Neuronal stem cell (in vitro differentiated cells): ENCODE results near the gene STK32C.

Experiments used
- DNase-seq: peaks from one replicate; pipeline ENCODE4 v3.0.0-alpha.2; 2013; ENCODE audit warnings: low spot score
- H2AFZ ChIP-seq: one replicate; pipeline ENCODE4 v1.6.1; 2013; ENCODE audit warnings: mild to moderate bottlenecking, low read length, inconsistent platforms
- H2AK5ac ChIP-seq: 2 replicates; pipeline ENCODE4 v1.6.1; 2013; ENCODE audit warnings: low read depth, mild to moderate bottlenecking, inconsistent platforms, low read length, moderate library complexity, mixed read lengths
- H2BK120ac ChIP-seq: 2 replicates; pipeline ENCODE4 v1.6.1; 2013; ENCODE audit warnings: low read depth, mild to moderate bottlenecking, inconsistent platforms, low read length, moderate library complexity, mixed read lengths
- H2BK12ac ChIP-seq: one replicate; pipeline ENCODE4 v1.6.1; 2013; ENCODE audit warnings: low read length, inconsistent platforms
- H2BK15ac ChIP-seq: 2 replicates; pipeline ENCODE4 v1.6.1; 2013; ENCODE audit warnings: mild to moderate bottlenecking, low read length, inconsistent platforms, mixed read lengths
- H2BK5ac ChIP-seq: one replicate; pipeline ENCODE4 v1.6.1; 2013; ENCODE audit warnings: inconsistent platforms, mild to moderate bottlenecking, low read length, moderate library complexity
- H3K14ac ChIP-seq: one replicate; pipeline ENCODE4 v1.6.1; 2013; ENCODE audit warnings: low read length, inconsistent platforms
- H3K18ac ChIP-seq: 2 replicates; pipeline ENCODE4 v1.6.1; 2013; ENCODE audit warnings: low read length, inconsistent platforms
- H3K23ac ChIP-seq: 2 replicates; pipeline ENCODE4 v1.6.1; 2013; ENCODE audit warnings: low read depth, mild to moderate bottlenecking, mixed read lengths, low read length, inconsistent platforms; ENCODE audit not compliant: poor library complexity
- H3K27ac ChIP-seq: replicated peaks from 3 replicates; pipeline ENCODE4 v1.5.1; 2013; ENCODE audit warnings: low read length, inconsistent platforms
- H3K27me3 ChIP-seq, 3 experiments: 2 replicates each; pipeline ENCODE4 v1.6.1; 2013; ENCODE audit warnings: low read length in 3 of 3, mild to moderate bottlenecking in 2 of 3, inconsistent platforms in 1 of 3, low read depth in 1 of 3, mixed read lengths in 1 of 3, moderate library complexity in 1 of 3; ENCODE audit not compliant: control insufficient read depth in 3 of 3, insufficient read depth in 3 of 3
- H3K36me3 ChIP-seq, 2 donors: replicated peaks in 1 of 2; 2 replicates each; pipeline ENCODE4 v1.6.1; 2013; ENCODE audit warnings: low read length in 2 of 2; ENCODE audit not compliant: control insufficient read depth in 2 of 2, insufficient read depth in 2 of 2
- H3K4ac ChIP-seq: 2 replicates; pipeline ENCODE4 v1.6.1; 2013; ENCODE audit warnings: inconsistent platforms, mild to moderate bottlenecking, low read length, moderate library complexity
- H3K4me1 ChIP-seq, 2 donors: 1 replicate in 1 of 2; 2 replicates in 1 of 2; pipeline ENCODE4 v1.6.1; 2013; ENCODE audit warnings: low read length in 2 of 2, low read depth in 1 of 2; ENCODE audit not compliant: control insufficient read depth in 2 of 2, insufficient read depth in 1 of 2
- H3K4me2 ChIP-seq: one replicate; pipeline ENCODE4 v1.6.1; 2013; ENCODE audit warnings: mild to moderate bottlenecking, low read length, inconsistent platforms; ENCODE audit not compliant: insufficient read depth, poor library complexity, severe bottlenecking
- H3K4me3 ChIP-seq, 2 donors: 2 replicates each; pipeline ENCODE4 v1.5.1; 2013; ENCODE audit warnings: low read length in 2 of 2, mild to moderate bottlenecking in 2 of 2, inconsistent platforms in 1 of 2, moderate library complexity in 1 of 2
- H3K79me1 ChIP-seq: one replicate; pipeline ENCODE4 v1.6.1; 2013; ENCODE audit warnings: low read depth, mild to moderate bottlenecking, inconsistent platforms, low read length, moderate library complexity
- H3K9ac ChIP-seq: one replicate; pipeline ENCODE4 v1.6.1; 2013; ENCODE audit warnings: mild to moderate bottlenecking, low read depth, low read length, inconsistent platforms; ENCODE audit not compliant: poor library complexity
- H3K9me3 ChIP-seq, 2 donors: replicated peaks in 1 of 2; 2 replicates each; pipeline versions ENCODE3 to v1.6.1; 2013; ENCODE audit warnings: low read length in 2 of 2, mild to moderate bottlenecking in 2 of 2, inconsistent platforms in 1 of 2, low read depth in 1 of 2, mixed read lengths in 1 of 2, moderate library complexity in 1 of 2; ENCODE audit not compliant: control insufficient read depth in 2 of 2, insufficient read depth in 1 of 2
- H4K8ac ChIP-seq: one replicate; pipeline ENCODE4 v1.6.1; 2013; ENCODE audit warnings: low read depth, mild to moderate bottlenecking, inconsistent platforms, low read length, moderate library complexity
- H4K91ac ChIP-seq: one replicate; pipeline ENCODE4 v1.6.1; 2013; ENCODE audit warnings: low read length, low read depth, mild to moderate bottlenecking, inconsistent platforms; ENCODE audit not compliant: poor library complexity
- WGBS, 2 donors: extraction: QIAGEN DNeasy Blood & Tissue Kit; methylation state at CpG; one replicate each; pipeline ENCODE4 v1.1.7; 2013; ENCODE audit warnings: missing lambda C conversion rate in 2 of 2, mixed read lengths in 1 of 2; ENCODE audit not compliant: insufficient read length in 2 of 2, insufficient replicate concordance in 1 of 2; ENCODE audit errors: extremely low coverage in 2 of 2; 5-methylcytosine and 5-hydroxymethylcytosine counted together

STK32C gene

DNA sequence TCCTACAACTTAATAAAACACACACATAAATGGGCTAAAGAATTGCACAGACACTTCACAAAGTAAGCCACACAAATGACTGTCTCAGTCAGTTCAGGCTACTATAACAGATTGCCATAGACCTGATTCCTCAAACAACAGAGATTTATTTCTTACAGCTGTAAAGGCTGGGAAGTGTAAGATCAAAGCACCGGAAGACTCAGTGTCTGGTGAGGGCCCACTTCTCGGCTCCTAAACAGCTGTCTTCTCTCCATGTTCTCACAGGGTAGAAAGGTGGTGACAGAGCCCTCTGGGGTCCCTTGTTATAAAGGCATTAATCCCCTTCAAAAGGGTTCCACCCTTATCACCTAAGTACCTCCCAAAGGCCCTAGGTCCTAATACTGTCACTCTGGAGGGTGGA is 18.3 kb downstream of the STK32C start:
- no peak for DNase-seq
- H2AK5ac ChIP-seq: no peak overlapping the region
- no peak overlapping the region for H3K27ac ChIP-seq
- no peak overlapping the region for H2BK12ac ChIP-seq
- no peak overlapping the region for H2AFZ ChIP-seq
- WGBS, 2 donors: no CpG with 5 or more reads among the region's 2 CpGs
- H4K8ac ChIP-seq: no peak overlapping the region
- no peak overlapping the region for H3K4ac ChIP-seq
- peaks cover 12% of the 10 kb centered on the region in 2 donors for H3K4me1 ChIP-seq
- H2BK120ac ChIP-seq: no peak overlapping the region
- no peaks in the 10 kb centered on the region for H3K9me3 ChIP-seq
- no peak overlapping the region for H3K4me3 ChIP-seq
- no peak overlapping the region for H3K23ac ChIP-seq
- no peak overlapping the region for H2BK15ac ChIP-seq
- no peak overlapping the region for H3K18ac ChIP-seq
- no peak overlapping the region for H2BK5ac ChIP-seq
- no peak overlapping the region for H3K4me2 ChIP-seq
- no peak overlapping the region for H4K91ac ChIP-seq
- H3K27me3 ChIP-seq: no peaks in the 10 kb centered on the region
- H3K36me3 ChIP-seq: no peaks in the 10 kb centered on the region
- H3K79me1 ChIP-seq: no peaks in the 10 kb centered on the region
- H3K14ac ChIP-seq: no peak overlapping the region
- H3K9ac ChIP-seq: no peak overlapping the region

DNA sequence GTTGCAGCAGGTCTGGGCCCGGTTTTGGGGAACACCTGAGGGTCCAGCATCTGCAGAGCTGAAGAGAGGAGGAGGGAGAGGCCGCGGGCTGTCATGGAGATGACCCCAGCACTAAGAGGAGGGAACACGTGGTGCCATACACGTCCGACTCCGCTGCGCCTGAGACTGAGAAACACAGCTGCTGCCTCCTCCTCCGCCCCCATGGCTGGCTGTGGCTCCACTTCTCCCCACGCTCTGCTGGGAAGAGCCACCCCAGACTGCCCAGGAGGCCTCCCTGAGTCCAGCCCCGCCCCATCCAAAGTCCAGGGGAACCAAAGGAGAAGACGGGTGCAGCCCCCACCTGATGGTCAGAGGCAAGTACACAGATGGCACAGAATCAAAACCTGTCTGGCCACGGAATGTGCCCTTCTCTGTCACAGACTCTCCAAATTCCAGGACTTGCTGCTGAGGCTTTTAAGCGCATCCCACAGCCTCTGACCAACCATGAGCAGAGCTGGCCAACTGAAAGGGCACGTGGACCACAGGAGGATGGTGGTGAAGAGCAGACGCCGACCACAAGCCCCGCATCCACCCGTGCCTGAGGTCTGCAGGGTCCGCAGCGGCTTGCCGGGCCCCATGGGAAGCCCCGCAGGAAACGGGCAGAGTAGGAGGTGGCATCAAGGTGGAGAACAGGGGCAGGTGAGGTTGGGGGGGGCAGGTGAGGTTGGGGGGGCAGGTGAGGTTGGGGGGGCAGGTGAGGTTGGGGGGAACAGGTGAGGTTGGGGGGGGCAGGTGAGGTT is 24.0 kb downstream of the STK32C start:
- peak overlapping the region; percentile 90 for H3K14ac ChIP-seq
- H3K4ac ChIP-seq: no peak overlapping the region
- no peaks in the 10 kb centered on the region for H3K9me3 ChIP-seq
- no peak overlapping the region for H4K8ac ChIP-seq
- peak overlapping the region; percentile 20 for H2AFZ ChIP-seq
- H2AK5ac ChIP-seq: peak overlapping the region; percentile 53
- no peak for DNase-seq
- H2BK5ac ChIP-seq: no peak overlapping the region
- peak overlapping the region; percentile 93 for H3K23ac ChIP-seq
- H3K27ac ChIP-seq: no peak overlapping the region
- WGBS, 2 donors: no CpG with 5 or more reads among the region's 24 CpGs
- no peak overlapping the region for H3K9ac ChIP-seq
- no peak overlapping the region for H3K4me2 ChIP-seq
- H3K79me1 ChIP-seq: peaks cover 10% of the 10 kb centered on the region
- no peak overlapping the region for H2BK120ac ChIP-seq
- H3K4me3 ChIP-seq: no peak overlapping the region
- H2BK12ac ChIP-seq: no peak overlapping the region
- no peak overlapping the region for H4K91ac ChIP-seq
- no peaks in the 10 kb centered on the region for H3K36me3 ChIP-seq
- no peaks in the 10 kb centered on the region for H3K27me3 ChIP-seq
- peaks cover 13 to 20% of the 10 kb centered on the region in 2 donors for H3K4me1 ChIP-seq
- H2BK15ac ChIP-seq: no peak overlapping the region
- peak overlapping the region; percentile 76 for H3K18ac ChIP-seq

DNA sequence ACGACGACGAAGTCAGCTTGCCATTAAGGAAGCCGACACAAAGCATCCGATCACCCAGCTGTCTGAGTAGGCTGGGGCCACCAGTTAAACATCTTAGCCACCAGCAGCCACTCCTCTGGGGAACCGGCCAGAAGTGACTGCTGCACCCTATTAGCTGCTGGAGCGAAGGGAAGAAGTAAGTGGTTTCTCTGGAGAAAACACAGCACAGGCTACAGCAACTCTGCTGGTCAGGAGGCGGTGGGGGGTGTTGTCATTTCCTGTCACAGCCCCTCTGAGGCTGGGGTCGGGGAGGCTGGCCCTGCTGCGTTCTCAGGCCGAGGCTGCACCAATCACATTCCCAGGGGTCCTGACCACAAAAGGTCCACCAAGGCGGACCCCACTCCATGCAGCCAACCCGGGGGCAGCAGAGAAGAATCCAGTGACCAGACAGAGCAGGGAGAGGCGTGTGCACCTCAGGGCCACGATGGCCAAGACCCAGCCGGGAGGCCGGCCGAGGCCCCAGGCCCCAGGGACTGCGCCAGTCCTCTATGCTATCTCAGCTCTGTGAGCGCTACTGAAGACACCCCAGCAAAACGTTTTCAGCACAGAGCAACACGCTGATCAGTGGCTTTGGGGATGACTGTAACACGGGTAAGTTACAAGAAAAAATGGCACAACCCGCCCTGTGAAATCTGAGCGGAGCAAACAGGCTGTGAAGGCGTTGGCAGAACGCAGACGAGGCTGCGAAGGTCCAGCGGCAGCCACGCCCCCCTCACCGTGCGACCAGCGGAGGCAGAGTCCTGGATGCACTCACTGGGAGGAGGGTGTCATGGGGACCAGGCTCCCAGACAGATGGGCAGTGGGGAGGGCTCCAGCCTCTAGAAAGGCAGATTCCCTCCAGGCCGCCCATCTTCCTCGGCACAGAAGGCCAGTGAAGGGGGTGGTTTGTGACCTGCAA is 24.8 kb downstream of the STK32C start:
- Histone ChIP-seq H3K14ac (peak overlapping the region; percentile 90), H3K4ac (no peak overlapping the region)

More for the DNA sequence above, 24.8 kb downstream of the STK32C start:
- no CpG with 5 or more reads among the region's 36 CpGs for WGBS, 2 donors
- peaks cover 13 to 20% of the 10 kb centered on the region in 2 donors for H3K4me1 ChIP-seq
- DNase-seq: no peak
- no peak overlapping the region for H3K9ac ChIP-seq
- H4K91ac ChIP-seq: no peak overlapping the region
- H2BK5ac ChIP-seq: no peak overlapping the region
- H3K18ac ChIP-seq: peak overlapping the region; percentile 19
- H3K9me3 ChIP-seq: no peaks in the 10 kb centered on the region
- H3K79me1 ChIP-seq: peaks cover 10% of the 10 kb centered on the region
- H3K36me3 ChIP-seq: no peaks in the 10 kb centered on the region
- H2AFZ ChIP-seq: peak overlapping the region; percentile 20
- no peaks in the 10 kb centered on the region for H3K27me3 ChIP-seq
- peak overlapping the region; percentile 25 for H3K4me2 ChIP-seq
- H2BK15ac ChIP-seq: peak overlapping the region; percentile 58
- peak overlapping the region; percentile 80 for H3K23ac ChIP-seq
- no peak overlapping the region for H3K4me3 ChIP-seq
- no peak overlapping the region for H3K27ac ChIP-seq
- H2AK5ac ChIP-seq: peak overlapping the region; percentile 91
- H2BK12ac ChIP-seq: no peak overlapping the region
- H4K8ac ChIP-seq: no peak overlapping the region
- no peak overlapping the region for H2BK120ac ChIP-seq
